Panc1 (cell line): Measurements from ENCODE around the gene DCC.

Experiments used
- POLR2AphosphoS5 ChIP-seq: IDR thresholded peaks from 2 replicates; pipeline ENCODE4 v1.6.1; 2012; ENCODE audit warnings: mild to moderate bottlenecking, low read depth, low read length, moderate library complexity
- SIN3A ChIP-seq: IDR thresholded peaks from 2 replicates; pipeline ENCODE4 v1.6.1; 2012; ENCODE audit warnings: low read depth, mild to moderate bottlenecking, low read length, moderate library complexity, borderline replicate concordance; ENCODE audit not compliant: insufficient read depth
- TCF7L2 ChIP-seq: IDR thresholded peaks from 2 replicates; pipeline ENCODE4 v1.6.1; 2011; ENCODE audit warnings: mild to moderate bottlenecking, low read depth, low read length, inconsistent platforms
- TF ChIP-seq, protein P1 (sequence below): fragments of 450-650 bp; IDR thresholded peaks from 2 replicates; pipeline ENCODE4 v1.5.1; 2017; ENCODE audit warnings: mild to moderate bottlenecking

DNA sequence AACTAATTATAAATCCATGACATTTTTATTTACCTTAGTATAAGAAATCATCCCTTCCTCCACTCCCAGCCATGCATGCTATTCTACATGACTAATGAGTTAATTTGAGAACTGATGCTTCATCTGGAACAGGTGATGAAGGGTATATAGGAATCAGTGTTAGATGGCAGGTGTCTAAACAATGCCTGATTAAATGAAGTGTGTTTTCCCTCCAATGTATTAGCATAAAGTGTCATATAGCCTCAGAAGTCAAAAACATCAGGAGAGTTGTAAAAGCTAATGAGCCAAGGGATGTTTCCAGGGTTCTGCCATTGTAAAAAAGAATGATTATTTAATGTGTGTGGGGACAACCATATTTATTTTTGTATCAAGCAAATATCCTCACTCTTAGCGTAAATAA lies 913.8 kb downstream of the DCC start:
- TF ChIP-seq, protein P1, sequence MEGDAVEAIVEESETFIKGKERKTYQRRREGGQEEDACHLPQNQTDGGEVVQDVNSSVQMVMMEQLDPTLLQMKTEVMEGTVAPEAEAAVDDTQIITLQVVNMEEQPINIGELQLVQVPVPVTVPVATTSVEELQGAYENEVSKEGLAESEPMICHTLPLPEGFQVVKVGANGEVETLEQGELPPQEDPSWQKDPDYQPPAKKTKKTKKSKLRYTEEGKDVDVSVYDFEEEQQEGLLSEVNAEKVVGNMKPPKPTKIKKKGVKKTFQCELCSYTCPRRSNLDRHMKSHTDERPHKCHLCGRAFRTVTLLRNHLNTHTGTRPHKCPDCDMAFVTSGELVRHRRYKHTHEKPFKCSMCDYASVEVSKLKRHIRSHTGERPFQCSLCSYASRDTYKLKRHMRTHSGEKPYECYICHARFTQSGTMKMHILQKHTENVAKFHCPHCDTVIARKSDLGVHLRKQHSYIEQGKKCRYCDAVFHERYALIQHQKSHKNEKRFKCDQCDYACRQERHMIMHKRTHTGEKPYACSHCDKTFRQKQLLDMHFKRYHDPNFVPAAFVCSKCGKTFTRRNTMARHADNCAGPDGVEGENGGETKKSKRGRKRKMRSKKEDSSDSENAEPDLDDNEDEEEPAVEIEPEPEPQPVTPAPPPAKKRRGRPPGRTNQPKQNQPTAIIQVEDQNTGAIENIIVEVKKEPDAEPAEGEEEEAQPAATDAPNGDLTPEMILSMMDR: no peak
- no peak for TF ChIP-seq SIN3A
- TF ChIP-seq TCF7L2: no peak
- no peak for TF ChIP-seq POLR2AphosphoS5
